Activated CD4-positive, alpha-beta memory T cell treated with anti-CD3 and anti-CD28 coated beads, Interleukin-2, amount 10 ng/mL, durations not matched to agents 7 days and 5 days (primary cell): ENCODE data around the gene C5orf24. TPM values are rescaled to one million over a fixed set of nuclear protein-coding genes. Genes with fewer than 3 reads are reported as not detected.

Experiments used
- CTCF ChIA-PET: fragments of 350-600 bp; sonication (Branson Sonifier 250); formaldehyde crosslinking; loops from one replicate; lab custom pipeline; 2021; ENCODE audit warnings: antibody characterized with exemption, inconsistent platforms; lab: Charles Lee
- POLR2A ChIA-PET: fragments of 350-600 bp; sonication (Branson Sonifier 250); formaldehyde crosslinking; loops from one replicate; lab custom pipeline; 2021; ENCODE audit warnings: antibody characterized with exemption; lab: Charles Lee
- DNase-seq: peaks from one replicate; pipeline ENCODE4 v3.0.0-alpha.2; 2020
- H3K27ac Mint-ChIP-seq: one replicate; pipeline ENCODE4 v1.8.0; 2021; ENCODE audit warnings: mild to moderate bottlenecking, mixed read lengths
- H3K27me3 Mint-ChIP-seq: one replicate; pipeline ENCODE4 v1.8.0; 2021; ENCODE audit warnings: mixed read lengths
- H3K36me3 Mint-ChIP-seq: one replicate; pipeline ENCODE4 v1.8.0; 2021; ENCODE audit warnings: low read depth, mixed read lengths
- H3K4me1 Mint-ChIP-seq: one replicate; pipeline ENCODE4 v1.8.0; 2021; ENCODE audit warnings: mixed read lengths
- H3K4me3 Mint-ChIP-seq: one replicate; pipeline ENCODE4 v1.8.0; 2021; ENCODE audit warnings: mild to moderate bottlenecking, mixed read lengths
- H3K9me3 Mint-ChIP-seq: one replicate; pipeline ENCODE4 v1.8.0; 2021; ENCODE audit warnings: mixed read lengths
- total RNA-seq, 2 experiments: library from RNA; stranded (reverse); gene quantifications; one replicate each; pipeline ENCODE4 v1.2.3, GENCODE V29; 2021

C5orf24 gene
- total RNA-seq, 2 experiments from 2014 or later: 32.3 to 32.5 TPM

DNA sequence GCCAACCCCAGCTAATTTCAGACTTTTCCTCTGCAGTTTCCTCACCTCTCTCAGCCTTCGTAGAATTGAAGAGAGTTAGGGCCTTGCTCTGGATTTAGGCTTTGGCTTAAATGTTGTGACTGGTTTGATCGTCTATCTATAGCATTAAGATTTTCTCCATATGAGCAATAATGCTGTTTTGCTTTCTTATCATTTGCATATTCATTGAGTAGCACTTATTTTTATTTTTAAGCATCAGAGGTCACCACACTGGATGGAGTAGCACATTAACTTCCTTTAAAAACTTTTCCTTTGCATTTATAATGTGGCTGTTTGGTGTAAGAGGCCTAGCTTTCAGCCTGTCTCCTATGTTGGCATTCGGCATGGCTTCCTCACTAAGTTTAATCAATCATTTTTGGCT lies 46.5 kb downstream of the C5orf24 start:
- no peaks in the 10 kb centered on the region for H3K27me3 Mint-ChIP-seq
- POLR2A ChIA-PET: interaction anchor here (0.8 kb wide), 1 partner anchor 13 kb away, joined by 3 read pairs; the partner anchor contains the start of gene PCBD2
- peaks cover 56% of the 10 kb centered on the region for H3K36me3 Mint-ChIP-seq
- DNase-seq: no peak
- no peaks in the 10 kb centered on the region for H3K9me3 Mint-ChIP-seq
- CTCF ChIA-PET: interaction anchor here (1.3 kb wide), 1 partner anchor 12 kb away, joined by 4 read pairs; no protein-coding TSS in a partner anchor
- peaks cover 3% of the 10 kb centered on the region for H3K4me1 Mint-ChIP-seq
- no peak overlapping the region for H3K4me3 Mint-ChIP-seq
- no peak overlapping the region for H3K27ac Mint-ChIP-seq

DNA sequence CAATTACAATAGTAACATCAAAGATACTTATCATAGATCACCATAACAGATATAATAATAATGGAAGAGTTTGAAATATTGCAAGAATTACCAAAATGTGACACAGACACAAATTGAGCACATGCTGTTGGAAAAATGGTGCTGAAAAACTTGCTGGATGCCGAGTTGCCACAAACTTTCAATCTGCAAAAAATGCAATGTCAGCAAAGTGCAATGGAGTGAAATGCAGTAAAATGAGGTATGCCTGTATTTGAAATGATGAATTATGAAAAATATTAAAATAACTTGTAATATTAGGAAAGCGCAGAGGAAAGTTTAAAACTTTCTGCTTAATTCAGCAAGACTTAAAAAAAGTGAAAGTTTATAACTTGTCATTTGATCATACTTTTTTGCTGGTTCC lies 47.2 kb downstream of the C5orf24 start:
- CTCF ChIA-PET: interaction anchor here (0.5 to 1.3 kb wide), 2 partner anchors 11 to 73 kb away, joined by 3 to 4 read pairs; no protein-coding TSS in a partner anchor
- no peaks in the 10 kb centered on the region for H3K9me3 Mint-ChIP-seq
- no peaks in the 10 kb centered on the region for H3K27me3 Mint-ChIP-seq
- POLR2A ChIA-PET: no interaction called here
- H3K27ac Mint-ChIP-seq: no peak overlapping the region
- H3K4me3 Mint-ChIP-seq: no peak overlapping the region
- peaks cover 3% of the 10 kb centered on the region for H3K4me1 Mint-ChIP-seq
- H3K36me3 Mint-ChIP-seq: peaks cover 50% of the 10 kb centered on the region
- no peak for DNase-seq

DNA sequence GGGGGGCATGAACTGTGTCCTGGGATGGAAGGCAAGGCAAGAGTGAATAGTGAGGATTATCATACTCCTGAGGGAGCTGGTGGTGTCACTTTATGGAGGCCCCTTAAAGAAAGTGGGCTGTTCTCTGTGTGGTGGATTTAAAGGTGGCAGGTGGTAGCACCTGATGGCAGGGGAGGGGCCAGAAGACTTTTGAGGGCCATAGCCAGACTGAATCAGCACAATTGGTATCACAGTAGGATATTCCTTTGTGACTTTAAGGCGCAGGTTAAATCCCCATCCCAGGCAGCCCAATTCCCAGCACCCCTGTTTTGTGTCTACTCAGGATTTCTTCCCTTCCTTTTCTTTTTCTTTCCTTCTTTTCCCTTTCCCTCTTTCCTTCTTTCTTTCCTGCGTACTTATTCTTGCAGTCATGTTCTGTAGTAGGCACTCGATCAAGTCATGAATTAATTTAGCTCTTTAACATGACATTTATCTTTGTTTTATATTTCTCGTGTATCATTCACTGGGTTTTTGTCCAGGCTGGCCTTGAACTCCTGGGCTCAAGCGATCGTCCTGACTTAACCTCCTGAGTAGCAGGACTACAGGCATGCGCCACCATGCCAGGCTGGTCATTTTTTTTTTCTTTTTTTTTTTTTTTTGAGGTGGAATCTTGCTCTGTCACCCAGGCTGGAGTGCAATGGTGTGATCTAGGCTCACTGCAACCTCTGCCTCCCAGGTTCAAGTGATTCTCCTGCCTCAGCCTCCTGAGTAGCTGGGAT lies 48.2 kb downstream of the C5orf24 start:
- Mint-ChIP-seq H3K4me1 (peaks cover 3% of the 10 kb centered on the region), H3K9me3 (no peaks in the 10 kb centered on the region), H3K27ac (no peak overlapping the region), H3K27me3 (no peaks in the 10 kb centered on the region), H3K36me3 (peaks cover 45% of the 10 kb centered on the region), H3K4me3 (no peak overlapping the region)
- CTCF ChIA-PET: no interaction called here
- POLR2A ChIA-PET: no interaction called here
- no peak for DNase-seq

DNA sequence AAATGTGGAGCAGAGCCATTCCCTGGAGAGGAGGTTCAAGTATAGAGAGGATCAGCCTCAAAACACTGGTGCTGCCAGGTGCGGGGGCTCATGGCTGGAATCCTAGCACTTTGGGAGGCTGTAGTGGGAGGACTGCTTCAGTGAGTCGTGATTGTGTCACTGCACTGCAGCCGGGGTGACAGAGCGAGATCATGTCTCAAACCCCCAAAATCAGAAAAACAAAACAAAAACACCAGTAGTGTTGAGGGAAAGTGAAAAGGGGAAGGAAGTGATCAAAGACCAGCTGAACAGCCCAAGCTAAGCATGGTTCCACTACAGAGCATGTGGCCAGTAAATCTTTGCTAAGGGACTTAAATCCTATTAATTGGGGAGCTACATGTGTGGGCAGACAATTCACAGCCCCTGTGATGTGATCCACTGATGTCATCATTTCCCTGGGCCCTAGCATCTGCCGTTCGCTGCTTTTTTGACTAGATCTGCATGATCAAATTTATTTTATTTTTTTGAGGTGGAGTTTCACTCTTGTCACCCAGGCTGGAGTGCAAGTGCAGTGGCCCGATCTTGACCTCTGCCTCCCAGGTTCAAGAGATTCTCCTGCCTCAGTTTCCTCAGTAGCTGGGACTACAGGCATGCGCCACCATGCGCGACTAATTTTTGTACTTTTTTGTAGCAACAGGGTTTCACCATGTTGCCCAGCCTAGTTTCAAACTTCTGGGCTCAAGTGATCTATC lies 56.5 kb downstream of the C5orf24 start:
- Mint-ChIP-seq H3K27me3 (no peaks in the 10 kb centered on the region), H3K4me1 (peaks cover 21% of the 10 kb centered on the region), H3K36me3 (peaks cover 23% of the 10 kb centered on the region), H3K27ac (peak overlapping the region; percentile 40), H3K9me3 (no peaks in the 10 kb centered on the region), H3K4me3 (no peak overlapping the region)
- ChIA-PET CTCF (interaction anchor here (1.3 kb wide), 1 partner anchor 143 kb away, joined by 4 read pairs; the partner anchor contains the start of gene DDX46), POLR2A (no interaction called here)
- DNase-seq: no peak

DNA sequence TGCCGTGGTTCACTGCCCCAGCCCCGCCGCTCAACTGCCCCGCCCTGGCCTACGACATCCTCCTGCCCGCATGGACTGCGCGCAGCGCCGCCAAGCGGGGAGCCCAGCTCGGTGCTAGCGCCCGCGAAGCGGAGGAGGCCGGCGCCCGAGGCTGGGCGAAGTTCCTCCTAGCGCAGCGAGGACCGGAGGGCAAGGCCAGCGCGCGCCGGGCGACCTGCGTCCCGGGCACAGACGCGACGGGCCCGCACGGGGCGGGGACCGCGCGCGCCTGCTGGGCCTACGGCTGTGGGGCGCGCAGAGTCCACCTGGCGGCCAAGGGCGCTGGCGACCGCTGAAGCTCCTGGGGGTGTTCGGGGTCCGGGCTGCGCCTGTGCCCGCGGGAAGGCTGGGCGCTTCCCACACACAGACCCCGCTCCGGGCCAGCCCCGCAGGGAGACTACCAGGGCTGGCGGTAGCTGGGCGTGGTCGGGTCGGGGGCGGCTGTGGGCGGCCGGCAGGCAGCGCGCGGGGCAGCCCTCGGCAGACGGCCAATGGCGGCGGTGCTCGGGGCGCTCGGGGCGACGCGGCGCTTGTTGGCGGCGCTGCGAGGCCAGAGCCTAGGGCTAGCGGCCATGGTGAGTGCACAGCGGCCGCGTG lies 59.0 kb downstream of the C5orf24 start, which contains the start of gene PCBD2:
Gene PCBD2, plus strand, starts transcription at position 522 of the 636 bp plus-strand sequence. Its CDS starts 9 bp downstream, at position 531.
- POLR2A ChIA-PET: interaction anchor here (0.8 to 4.2 kb wide), 41 partner anchors 8 to 727 kb away, joined by 3 to 83 read pairs (median 5); partner anchors contain the start of genes C5orf24, CAMLG, CDKL3 and CDKN2AIPNL
- CTCF ChIA-PET: interaction anchor here (0.8 to 3.8 kb wide), 24 partner anchors 9 to 317 kb away, joined by 3 to 45 read pairs (median 8); partner anchors contain the start of genes C5orf24, CAMLG, DDX46 and SEC24A
- Mint-ChIP-seq H3K27me3 (no peaks in the 10 kb centered on the region), H3K36me3 (peaks cover 23% of the 10 kb centered on the region), H3K9me3 (no peaks in the 10 kb centered on the region), H3K4me3 (peak within 1 kb of the TSS; percentile 95), H3K27ac (peak within 1 kb of the TSS; percentile 98), H3K4me1 (peaks cover 29% of the 10 kb centered on the region)
- peak; percentile 94 for DNase-seq

DNA sequence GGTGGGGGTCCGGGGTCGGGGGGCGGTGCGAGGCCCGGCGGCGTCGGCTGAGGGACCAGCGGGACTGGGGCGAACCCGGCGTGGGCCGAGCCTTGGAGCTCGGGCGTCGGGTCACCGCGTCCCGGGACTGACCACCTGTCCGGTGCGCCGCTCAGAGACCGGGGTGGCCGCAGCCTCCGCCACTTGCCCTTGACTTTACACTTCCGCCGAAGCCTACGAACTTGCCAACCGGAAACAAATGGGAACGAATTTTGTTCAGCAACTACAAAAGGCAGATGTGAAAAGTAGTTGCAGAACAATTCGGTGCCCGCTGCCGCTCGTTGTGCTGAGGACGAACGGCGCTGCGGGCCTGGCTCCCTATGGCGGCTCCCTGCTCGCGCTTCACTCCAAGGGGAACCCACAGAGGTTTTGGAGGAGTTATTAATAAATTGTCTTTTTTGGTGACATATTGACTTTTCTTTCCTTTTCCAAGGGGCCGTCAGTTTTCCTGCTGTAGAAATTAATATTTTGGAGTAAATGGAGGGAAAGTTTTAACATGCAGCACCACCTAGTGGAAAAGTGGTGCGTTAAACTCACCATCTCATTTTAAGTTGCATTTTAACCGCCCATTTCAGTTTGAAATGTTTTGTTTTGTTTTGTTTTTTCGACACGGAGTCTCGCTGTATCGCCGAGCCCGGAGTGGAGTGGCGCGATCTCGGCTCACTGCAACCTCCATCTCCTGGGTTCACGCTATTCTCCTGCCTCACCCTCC lies 59.7 kb downstream of the C5orf24 start:
- no peaks in the 10 kb centered on the region for H3K27me3 Mint-ChIP-seq
- ChIA-PET POLR2A (interaction anchor here (0.9 to 4.2 kb wide), 36 partner anchors 8 to 728 kb away, joined by 3 to 83 read pairs (median 6); partner anchors contain the start of genes C5orf24, CAMLG, CDKL3 and CDKN2AIPNL), CTCF (interaction anchor here (0.6 to 3.8 kb wide), 19 partner anchors 13 to 625 kb away, joined by 3 to 45 read pairs (median 9); partner anchors contain the start of genes C5orf24, CAMLG, DDX46 and SEC24A)
- H3K36me3 Mint-ChIP-seq: peaks cover 23% of the 10 kb centered on the region
- H3K4me1 Mint-ChIP-seq: peaks cover 34% of the 10 kb centered on the region
- H3K27ac Mint-ChIP-seq: peak overlapping the region; percentile 98
- DNase-seq: peak; percentile 70
- peak overlapping the region; percentile 95 for H3K4me3 Mint-ChIP-seq
- H3K9me3 Mint-ChIP-seq: no peaks in the 10 kb centered on the region

DNA sequence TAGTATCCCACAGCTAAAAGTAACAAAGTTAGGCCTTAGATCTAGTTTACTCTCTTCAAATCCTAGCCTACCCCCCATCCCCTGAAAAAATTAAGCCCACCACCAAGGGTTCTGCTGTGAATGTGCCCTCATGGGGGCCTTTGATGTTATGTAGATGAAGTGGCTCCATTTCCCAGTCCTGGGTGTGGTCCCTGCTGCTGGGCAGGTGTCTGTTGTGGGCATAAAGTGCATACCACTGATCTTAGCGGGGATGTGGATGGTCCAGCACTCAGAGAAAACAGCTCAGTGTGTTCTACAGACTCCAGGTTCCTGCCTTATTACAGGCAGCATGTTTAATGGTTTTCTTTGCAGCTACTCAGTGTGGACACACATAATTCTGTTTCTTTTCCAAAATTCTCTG lies 61.0 kb downstream of the C5orf24 start:
- ChIA-PET CTCF (interaction anchor here (3.1 to 3.8 kb wide), 3 partner anchors 12 to 148 kb away, joined by 18 to 45 read pairs (median 27); partner anchors contain the start of gene DDX46), POLR2A (interaction anchor here (0.9 to 4.2 kb wide), 6 partner anchors 7 to 61 kb away, joined by 3 to 83 read pairs (median 11); partner anchors contain the start of genes C5orf24 and TXNDC15)
- Mint-ChIP-seq H3K4me3 (peak overlapping the region; percentile 60), H3K4me1 (peaks cover 38% of the 10 kb centered on the region), H3K9me3 (no peaks in the 10 kb centered on the region), H3K36me3 (peaks cover 28% of the 10 kb centered on the region), H3K27ac (peak overlapping the region; percentile 76), H3K27me3 (no peaks in the 10 kb centered on the region)
- no peak for DNase-seq

Other genes with a start within 250 kb of the C5orf24 start
- 10 to 100 TPM; 55.3 to 57.7 TPM for gene SAR1B, start 213.1 kb upstream of the C5orf24 start, total RNA-seq
- 10 to 100 TPM; 29.3 to 29.6 TPM for gene SEC24A, start 197.2 kb upstream of the C5orf24 start, total RNA-seq
- gene CAMLG, start 107.4 kb upstream of the C5orf24 start, total RNA-seq: 10 to 100 TPM; 30.5 to 31.0 TPM
- gene DDX46, start 87.2 kb upstream of the C5orf24 start, total RNA-seq: 10 to 100 TPM; 51.8 to 56.7 TPM
- 10 to 100 TPM; 51.0 to 56.9 TPM for gene TXNDC15, start 28.4 kb downstream of the C5orf24 start, total RNA-seq
- gene PCBD2, start 59.2 kb downstream of the C5orf24 start, total RNA-seq: 10 to 100 TPM; 13.6 to 14.7 TPM
- gene CATSPER3, start 121.9 kb downstream of the C5orf24 start, total RNA-seq: under 1 TPM; 0.55 to 0.88 TPM
- under 1 TPM in 1 of 2 experiments, not detected in 1; 0.18 TPM for gene PITX1, start 188.3 kb downstream of the C5orf24 start, total RNA-seq